G401.6 (cell line): Measurements from ENCODE around the gene MTA1.

Experiments used
- FAIRE-seq: peaks from 2 replicates; lab custom pipeline; 2012; peaks lifted over from hg19 to GRCh38; lab: Jason Lieb, UNC

MTA1 gene

GRCh38 chr14:105387530-105387922 lies 32.1 kb upstream of the MTA1 start:
- no peak for FAIRE-seq

- no peak for FAIRE-seq
These were observed 31.3 kb upstream of the MTA1 start for GRCh38 chr14:105388110-105388951.

GRCh38 chr14:105388976-105389375 lies 30.7 kb upstream of the MTA1 start:
- no peak for FAIRE-seq

GRCh38 chr14:105389534-105389933 lies 30.1 kb upstream of the MTA1 start:
- no peak for FAIRE-seq

GRCh38 chr14:105389976-105390848 lies 29.4 kb upstream of the MTA1 start:
- FAIRE-seq = no peak

GRCh38 chr14:105390849-105391500 lies 28.7 kb upstream of the MTA1 start:
- no peak for FAIRE-seq

GRCh38 chr14:105391541-105391940 lies 28.1 kb upstream of the MTA1 start:
- no peak for FAIRE-seq

- FAIRE-seq = no peak
These were observed 27.2 kb upstream of the MTA1 start for GRCh38 chr14:105392131-105393090.

GRCh38 chr14:105393151-105393550 lies 26.5 kb upstream of the MTA1 start:
- no peak for FAIRE-seq

- FAIRE-seq = no peak
These were observed 24.7 kb upstream of the MTA1 start for GRCh38 chr14:105394714-105395537.

- no peak for FAIRE-seq
These were observed 24.1 kb upstream of the MTA1 start for GRCh38 chr14:105395538-105395854.

GRCh38 chr14:105397350-105397931 lies 22.2 kb upstream of the MTA1 start:
- FAIRE-seq = no peak

GRCh38 chr14:105398044-105398725 lies 21.4 kb upstream of the MTA1 start, which contains the start of gene TEX22:
Gene TEX22, plus strand, starts transcription at chr14:105398538. Its CDS starts 803 bp downstream, at chr14:105399341.
- no peak for FAIRE-seq

GRCh38 chr14:105398726-105399465 lies 20.7 kb upstream of the MTA1 start:
- FAIRE-seq = no peak

GRCh38 chr14:105399466-105399775 lies 20.2 kb upstream of the MTA1 start:
- no peak for FAIRE-seq

GRCh38 chr14:105400016-105400415 lies 19.6 kb upstream of the MTA1 start:
- FAIRE-seq = no peak

- no peak for FAIRE-seq
These were observed 17.9 kb upstream of the MTA1 start for GRCh38 chr14:105401699-105402098.

GRCh38 chr14:105408592-105408991 lies 11.0 kb upstream of the MTA1 start:
- no peak for FAIRE-seq

- no peak for FAIRE-seq
These were observed 10.3 kb upstream of the MTA1 start for GRCh38 chr14:105409364-105409763.
